Liver (tissue), 9 donors: ENCODE measurements around the gene OR51I1. TPM values are rescaled to one million over a fixed set of nuclear protein-coding genes. Genes with fewer than 3 reads are reported as not detected.

Source experiments
- DNase-seq: peaks from one replicate; pipeline ENCODE4 v3.0.0-alpha.2; 2017; ENCODE audit warnings: low spot score
- H3K27ac ChIP-seq, 2 donors: one replicate each; pipeline ENCODE4 v1.7.0; 2013; ENCODE audit warnings: inconsistent platforms in 2 of 2, low read length in 2 of 2, control low read depth in 1 of 2, low read depth in 1 of 2, mild to moderate bottlenecking in 1 of 2
- H3K27me3 ChIP-seq, 4 donors: one replicate each; pipeline versions ENCODE4 v1.6.1 to v1.7.0; 2013; ENCODE audit warnings: low read length in 3 of 4, inconsistent platforms in 1 of 4, mild to moderate bottlenecking in 1 of 4, moderate library complexity in 1 of 4; ENCODE audit not compliant: control insufficient read depth in 4 of 4, insufficient read depth in 4 of 4
- H3K36me3 ChIP-seq, 4 donors: one replicate each; pipeline versions ENCODE4 v1.6.1 to v1.7.0; 2013; ENCODE audit warnings: low read length in 3 of 4, mild to moderate bottlenecking in 3 of 4, low read depth in 1 of 4, moderate library complexity in 1 of 4; ENCODE audit not compliant: control insufficient read depth in 4 of 4, insufficient read depth in 3 of 4
- H3K4me1 ChIP-seq, 4 donors: one replicate each; pipeline versions ENCODE4 v1.6.1 to v1.7.0; 2013; ENCODE audit warnings: low read length in 3 of 4, mild to moderate bottlenecking in 3 of 4, moderate library complexity in 1 of 4; ENCODE audit not compliant: control insufficient read depth in 4 of 4, insufficient read depth in 4 of 4
- H3K4me3 ChIP-seq, 3 donors: one replicate each; pipeline versions ENCODE4 v1.6.1 to v1.7.0; 2013; ENCODE audit warnings: low read length in 3 of 3, control low read depth in 1 of 3, low read depth in 1 of 3, mild to moderate bottlenecking in 1 of 3
- H3K9ac ChIP-seq, 2 donors: one replicate each; pipeline ENCODE4 v1.7.0; 2013; ENCODE audit warnings: low read length in 2 of 2, mild to moderate bottlenecking in 2 of 2, moderate library complexity in 2 of 2, control low read depth in 1 of 2, low read depth in 1 of 2
- H3K9me3 ChIP-seq, 4 donors: one replicate each; pipeline versions ENCODE4 v1.6.1 to v1.7.0; 2013; ENCODE audit warnings: low read length in 3 of 4; ENCODE audit not compliant: control insufficient read depth in 4 of 4
- ATF3 ChIP-seq: IDR thresholded peaks from 2 replicates; pipeline ENCODE4 v1.6.1; 2016; ENCODE audit warnings: antibody characterized with exemption
- EGR1 ChIP-seq, 2 donors: IDR thresholded peaks; 2 replicates each; pipeline ENCODE4 v1.6.1; 2016 to 2018; ENCODE audit warnings: antibody characterized with exemption in 2 of 2, low read depth in 2 of 2
- FOXA1 ChIP-seq: IDR thresholded peaks from 2 replicates; pipeline ENCODE4 v1.6.1; 2016; ENCODE audit warnings: antibody characterized with exemption
- FOXA2 ChIP-seq: IDR thresholded peaks from 2 replicates; pipeline ENCODE4 v1.6.1; 2016; ENCODE audit warnings: antibody characterized with exemption
- GABPA ChIP-seq, 2 donors: IDR thresholded peaks in 1 of 2; conservative IDR thresholded peaks in 1 of 2; 2 replicates each; pipeline ENCODE4 v1.6.1; 2016; ENCODE audit warnings: antibody characterized with exemption in 2 of 2, mild to moderate bottlenecking in 1 of 2, moderate library complexity in 1 of 2
- HNF4A ChIP-seq, 2 donors: conservative IDR thresholded peaks; 2 replicates each; pipeline ENCODE4 v1.6.1; 2016; ENCODE audit warnings: antibody characterized with exemption in 2 of 2, mild to moderate bottlenecking in 2 of 2
- NR2F2 ChIP-seq: IDR thresholded peaks from 2 replicates; pipeline ENCODE4 v1.6.1; 2016; ENCODE audit warnings: antibody characterized with exemption
- RAD21 ChIP-seq, 2 donors: IDR thresholded peaks; 2 replicates each; pipeline ENCODE4 v1.6.1; 2016; ENCODE audit warnings: antibody characterized with exemption in 2 of 2, mild to moderate bottlenecking in 2 of 2
- RXRA ChIP-seq, 2 donors: IDR thresholded peaks; 2 replicates each; pipeline ENCODE4 v1.6.1; 2017 to 2018; ENCODE audit warnings: antibody characterized with exemption in 2 of 2, mild to moderate bottlenecking in 1 of 2
- TAF1 ChIP-seq: conservative IDR thresholded peaks from 2 replicates; pipeline ENCODE4 v1.6.1; 2016; ENCODE audit warnings: antibody characterized with exemption, mild to moderate bottlenecking
- YY1 ChIP-seq: IDR thresholded peaks from 2 replicates; pipeline ENCODE4 v1.6.1; 2016; ENCODE audit warnings: antibody characterized with exemption, mild to moderate bottlenecking
- ZBTB33 ChIP-seq: IDR thresholded peaks from 2 replicates; pipeline ENCODE4 v1.6.1; 2016; ENCODE audit warnings: antibody characterized with exemption
- WGBS: extraction: QIAGEN DNeasy Blood & Tissue Kit; methylation state at CpG from one replicate; pipeline ENCODE4 v1.1.7; 2013; 5-methylcytosine and 5-hydroxymethylcytosine counted together
- polyA plus RNA-seq, 2 donors: library from polyadenylated mRNA; stranded (reverse) in 1 of 2; unstranded in 1 of 2; fragments of 200-250 nt in 1 of 2; fragments of >200 nt in 1 of 2; fragmentation: Nextera tagmentation in 1 of 2; extraction: Ambion mirVana in 1 of 2; gene quantifications; one replicate each; pipeline versions ENCODE4 v1.2.1 to v1.2.3, GENCODE V29; 2013 to 2015
- total RNA-seq, 2 donors: library from RNA; depleted of rRNA; stranded (reverse); fragments of >200 nt; gene quantifications; one replicate each; pipeline ENCODE4 v1.2.3, GENCODE V29; 2014
- TF ChIP-seq, protein P1 (sequence below): IDR thresholded peaks from 2 replicates; pipeline ENCODE4 v1.6.1; 2016; ENCODE audit warnings: antibody characterized with exemption, mild to moderate bottlenecking
- TF ChIP-seq, protein P2 (sequence below): IDR thresholded peaks from 2 replicates; pipeline ENCODE4 v1.6.1; 2016; ENCODE audit warnings: antibody characterized with exemption
- donor health status: healthy.
- donor health status: healthy.
- donor health status: healthy.
- donor health status: healthy.
- donor health status: healthy.

The OR51I1 gene
- total and polyA plus RNA-seq, 4 donors, result 0.23 to 0.33 TPM; not detected in 2

DNA sequence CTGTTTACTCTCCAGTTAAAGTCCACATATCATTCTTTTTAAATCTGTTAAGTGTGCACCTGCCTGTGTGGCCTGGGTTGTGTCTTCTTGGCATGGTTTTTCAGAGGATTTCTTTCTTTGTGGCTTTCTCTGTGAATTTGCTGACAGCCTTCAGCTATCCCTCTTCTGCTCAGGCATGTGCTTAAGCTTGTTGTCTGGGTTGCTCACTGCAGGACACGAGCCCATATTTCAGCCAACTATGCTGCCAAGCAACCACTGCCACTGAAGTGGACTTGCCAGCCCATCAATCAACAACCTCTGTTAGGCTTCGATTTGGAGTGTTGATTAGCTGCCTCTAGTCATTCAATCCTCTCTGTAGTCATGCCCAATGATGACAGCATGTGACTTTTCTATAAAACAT, 26.2 kb upstream of the OR51I1 start:
- Histone ChIP-seq H3K27me3 (no peaks in the 10 kb centered on the region), H3K36me3 (no peaks in the 10 kb centered on the region), H3K27ac (no peak overlapping the region), H3K9ac (no peak overlapping the region), H3K9me3 (no peaks in the 10 kb centered on the region), H3K4me1 (no peaks in the 10 kb centered on the region), H3K4me3 (no peak overlapping the region)
- WGBS, result 66% methylated on average over 2 of the region's 2 CpGs
- TF ChIP-seq, protein P1, sequence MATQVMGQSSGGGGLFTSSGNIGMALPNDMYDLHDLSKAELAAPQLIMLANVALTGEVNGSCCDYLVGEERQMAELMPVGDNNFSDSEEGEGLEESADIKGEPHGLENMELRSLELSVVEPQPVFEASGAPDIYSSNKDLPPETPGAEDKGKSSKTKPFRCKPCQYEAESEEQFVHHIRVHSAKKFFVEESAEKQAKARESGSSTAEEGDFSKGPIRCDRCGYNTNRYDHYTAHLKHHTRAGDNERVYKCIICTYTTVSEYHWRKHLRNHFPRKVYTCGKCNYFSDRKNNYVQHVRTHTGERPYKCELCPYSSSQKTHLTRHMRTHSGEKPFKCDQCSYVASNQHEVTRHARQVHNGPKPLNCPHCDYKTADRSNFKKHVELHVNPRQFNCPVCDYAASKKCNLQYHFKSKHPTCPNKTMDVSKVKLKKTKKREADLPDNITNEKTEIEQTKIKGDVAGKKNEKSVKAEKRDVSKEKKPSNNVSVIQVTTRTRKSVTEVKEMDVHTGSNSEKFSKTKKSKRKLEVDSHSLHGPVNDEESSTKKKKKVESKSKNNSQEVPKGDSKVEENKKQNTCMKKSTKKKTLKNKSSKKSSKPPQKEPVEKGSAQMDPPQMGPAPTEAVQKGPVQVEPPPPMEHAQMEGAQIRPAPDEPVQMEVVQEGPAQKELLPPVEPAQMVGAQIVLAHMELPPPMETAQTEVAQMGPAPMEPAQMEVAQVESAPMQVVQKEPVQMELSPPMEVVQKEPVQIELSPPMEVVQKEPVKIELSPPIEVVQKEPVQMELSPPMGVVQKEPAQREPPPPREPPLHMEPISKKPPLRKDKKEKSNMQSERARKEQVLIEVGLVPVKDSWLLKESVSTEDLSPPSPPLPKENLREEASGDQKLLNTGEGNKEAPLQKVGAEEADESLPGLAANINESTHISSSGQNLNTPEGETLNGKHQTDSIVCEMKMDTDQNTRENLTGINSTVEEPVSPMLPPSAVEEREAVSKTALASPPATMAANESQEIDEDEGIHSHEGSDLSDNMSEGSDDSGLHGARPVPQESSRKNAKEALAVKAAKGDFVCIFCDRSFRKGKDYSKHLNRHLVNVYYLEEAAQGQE, result no peak
- TF ChIP-seq ATF3 (no peak), FOXA2 (no peak), RAD21 (IDR thresholded peaks at IDR 0.05) (no peak), NR2F2 (no peak), GABPA (IDR thresholded peaks at IDR 0.05 in 1 of 2, conservative IDR thresholded peaks at IDR 0.05 in 1 of 2) (no peak), YY1 (no peak), HNF4A (conservative IDR thresholded peaks at IDR 0.05) (no peak), EGR1 (IDR thresholded peaks at IDR 0.05; ENCODE audit: low read depth in 2 of 2) (no peak), FOXA1 (no peak), RXRA (IDR thresholded peaks at IDR 0.05) (no peak), TAF1 (no peak)
- TF ChIP-seq, protein P2, sequence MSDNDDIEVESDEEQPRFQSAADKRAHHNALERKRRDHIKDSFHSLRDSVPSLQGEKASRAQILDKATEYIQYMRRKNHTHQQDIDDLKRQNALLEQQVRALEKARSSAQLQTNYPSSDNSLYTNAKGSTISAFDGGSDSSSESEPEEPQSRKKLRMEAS, result no peak
- no peak for DNase-seq

- Histone ChIP-seq H3K9ac (no peak overlapping the region), H3K36me3 (no peaks in the 10 kb centered on the region), H3K27ac (no peak overlapping the region), H3K4me3 (no peak overlapping the region), H3K27me3 (peaks cover 0 to 3% (median 0%) of the 10 kb centered on the region in 4 donors), H3K9me3 (peaks cover 0 to 3% (median 0%) of the 10 kb centered on the region in 4 donors), H3K4me1 (no peaks in the 10 kb centered on the region)
- WGBS, result 93% methylated on average over 14 of the region's 14 CpGs
- DNase-seq, result no peak
- TF ChIP-seq GABPA (IDR thresholded peaks at IDR 0.05 in 1 of 2, conservative IDR thresholded peaks at IDR 0.05 in 1 of 2) (no peak), ZBTB33 (no peak), FOXA2 (no peak)
- TF ChIP-seq, protein P2, result no peak
Observed at GRCh38 chr11:5460983-5461621, 19.8 kb upstream of the OR51I1 start.
